Colonic mucosa (tissue), 4 donors: ENCODE data around the gene SP100. TPM values are rescaled to one million over a fixed set of nuclear protein-coding genes. Genes with fewer than 3 reads are reported as not detected.

ENCODE experiments used
- DNase-seq: peaks from one replicate; pipeline ENCODE4 v3.0.0-alpha.2; 2020
- H3K27ac ChIP-seq: fragments of 200-600 bp; one replicate; pipeline ENCODE4 v1.8.0; 2021
- H3K27me3 ChIP-seq: fragments of 200-600 bp; one replicate; pipeline ENCODE4 v1.8.0; 2021
- H3K36me3 ChIP-seq: fragments of 200-600 bp; one replicate; pipeline ENCODE4 v1.8.0; 2021
- H3K4me1 ChIP-seq: fragments of 200-600 bp; one replicate; pipeline ENCODE4 v1.8.0; 2021; ENCODE audit warnings: mild to moderate bottlenecking
- H3K4me3 ChIP-seq: fragments of 200-600 bp; one replicate; pipeline ENCODE4 v1.8.0; 2021
- H3K9ac ChIP-seq, 2 donors: one replicate each; pipeline ENCODE4 v1.7.0; 2013; ENCODE audit warnings: control low read depth in 2 of 2, low read depth in 2 of 2, low read length in 2 of 2
- H3K9me3 ChIP-seq: fragments of 200-600 bp; one replicate; pipeline ENCODE4 v1.8.0; 2021
- intact Hi-C: fragments of 100-400 bp; cut with DNase I; formaldehyde crosslinking; loops from one replicate; pipeline ENCODE4 v1.14.1; 2022
- total RNA-seq, 2 donors: library from RNA; stranded (reverse); fragmentation: NEBNext Ultra II Directional in 1 of 2; extraction: Animal tissue kit (Norgen Biotek cat#: 25700) in 1 of 2; gene quantifications; one replicate each; pipeline ENCODE4 v1.2.1, GENCODE V29; 2021
- TF ChIP-seq, protein P1 (sequence below): fragments of 200-600 bp; IDR thresholded peaks from one replicate; pipeline ENCODE4 v1.8.0; 2022; ENCODE audit warnings: antibody characterized with exemption, mild to moderate bottlenecking
- donor health status: healthy.
- donor health status: DM: no; HTN: no; CAD: no.
- donor health status: DM: no; HTN: no; CAD: no.

Gene SP100
- total RNA-seq, 2 donors from 2014 or later: 35.7 to 53.6 TPM

DNA sequence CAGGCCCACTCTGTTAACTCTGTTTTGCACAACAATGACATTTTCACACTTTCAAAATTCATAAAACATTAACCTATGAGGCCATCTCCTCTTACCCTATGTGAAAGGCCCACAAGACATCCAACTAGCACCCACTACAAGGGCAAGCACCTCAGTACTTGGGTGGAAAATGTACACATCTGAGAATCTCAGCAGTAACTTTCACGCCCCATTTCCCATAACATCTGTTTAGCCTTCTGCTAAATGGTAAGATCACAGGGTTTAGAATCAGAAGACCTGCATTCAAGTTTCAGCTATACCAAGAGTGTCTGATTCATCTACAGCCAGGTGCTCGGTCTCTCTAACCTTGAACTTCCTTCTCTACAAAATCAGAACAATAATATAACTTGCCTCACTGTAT, 89.2 kb downstream of the SP100 start:
- Histone ChIP-seq H3K36me3 (no peaks in the 10 kb centered on the region), H3K9me3 (no peaks in the 10 kb centered on the region), H3K4me3 (no peak overlapping the region), H3K4me1 (no peaks in the 10 kb centered on the region), H3K27ac (no peak overlapping the region), H3K9ac (no peak overlapping the region), H3K27me3 (no peaks in the 10 kb centered on the region)
- TF ChIP-seq, protein P1, sequence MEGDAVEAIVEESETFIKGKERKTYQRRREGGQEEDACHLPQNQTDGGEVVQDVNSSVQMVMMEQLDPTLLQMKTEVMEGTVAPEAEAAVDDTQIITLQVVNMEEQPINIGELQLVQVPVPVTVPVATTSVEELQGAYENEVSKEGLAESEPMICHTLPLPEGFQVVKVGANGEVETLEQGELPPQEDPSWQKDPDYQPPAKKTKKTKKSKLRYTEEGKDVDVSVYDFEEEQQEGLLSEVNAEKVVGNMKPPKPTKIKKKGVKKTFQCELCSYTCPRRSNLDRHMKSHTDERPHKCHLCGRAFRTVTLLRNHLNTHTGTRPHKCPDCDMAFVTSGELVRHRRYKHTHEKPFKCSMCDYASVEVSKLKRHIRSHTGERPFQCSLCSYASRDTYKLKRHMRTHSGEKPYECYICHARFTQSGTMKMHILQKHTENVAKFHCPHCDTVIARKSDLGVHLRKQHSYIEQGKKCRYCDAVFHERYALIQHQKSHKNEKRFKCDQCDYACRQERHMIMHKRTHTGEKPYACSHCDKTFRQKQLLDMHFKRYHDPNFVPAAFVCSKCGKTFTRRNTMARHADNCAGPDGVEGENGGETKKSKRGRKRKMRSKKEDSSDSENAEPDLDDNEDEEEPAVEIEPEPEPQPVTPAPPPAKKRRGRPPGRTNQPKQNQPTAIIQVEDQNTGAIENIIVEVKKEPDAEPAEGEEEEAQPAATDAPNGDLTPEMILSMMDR: no peak
- intact Hi-C loops: no loop called here
- DNase-seq: no peak

DNA sequence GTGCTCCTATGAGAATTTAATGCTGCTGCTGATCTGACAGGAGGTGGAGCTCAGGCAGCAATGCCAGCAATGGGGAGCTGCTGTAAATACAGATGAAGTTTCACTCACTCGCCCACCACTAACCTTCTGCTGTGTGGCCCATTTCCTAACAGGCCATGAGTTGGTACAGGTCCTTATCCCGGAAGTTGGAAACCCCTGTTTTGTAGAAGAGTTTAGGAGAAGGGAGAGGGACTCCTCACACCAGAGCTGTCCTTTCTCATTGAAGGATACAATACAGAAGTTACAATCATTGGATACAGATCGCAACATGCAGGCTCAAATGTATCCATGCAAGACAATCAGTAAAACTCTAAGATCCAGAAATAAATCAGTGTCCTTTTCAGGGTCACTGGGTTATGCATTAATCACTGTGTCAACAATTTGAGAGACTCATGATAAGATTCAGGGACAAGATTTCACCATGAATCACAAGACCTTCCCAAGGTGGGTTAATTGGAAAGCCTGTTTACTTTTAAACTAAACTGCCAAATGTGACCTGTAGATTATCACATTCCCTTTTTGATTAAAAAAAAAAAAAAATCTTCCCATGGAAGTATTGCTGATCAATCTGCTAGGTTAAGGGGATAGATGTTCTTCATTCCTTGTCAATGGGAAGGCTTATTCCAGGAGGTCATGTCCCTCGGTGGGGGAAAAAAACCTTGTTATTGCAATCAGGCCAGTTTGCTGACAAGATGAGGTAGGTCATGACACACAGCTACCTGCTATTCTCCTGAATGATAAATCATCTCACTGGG, 97.2 kb downstream of the SP100 start:
- H3K4me3 ChIP-seq: no peak overlapping the region
- DNase-seq: no peak
- no peak overlapping the region for H3K9ac ChIP-seq

DNA sequence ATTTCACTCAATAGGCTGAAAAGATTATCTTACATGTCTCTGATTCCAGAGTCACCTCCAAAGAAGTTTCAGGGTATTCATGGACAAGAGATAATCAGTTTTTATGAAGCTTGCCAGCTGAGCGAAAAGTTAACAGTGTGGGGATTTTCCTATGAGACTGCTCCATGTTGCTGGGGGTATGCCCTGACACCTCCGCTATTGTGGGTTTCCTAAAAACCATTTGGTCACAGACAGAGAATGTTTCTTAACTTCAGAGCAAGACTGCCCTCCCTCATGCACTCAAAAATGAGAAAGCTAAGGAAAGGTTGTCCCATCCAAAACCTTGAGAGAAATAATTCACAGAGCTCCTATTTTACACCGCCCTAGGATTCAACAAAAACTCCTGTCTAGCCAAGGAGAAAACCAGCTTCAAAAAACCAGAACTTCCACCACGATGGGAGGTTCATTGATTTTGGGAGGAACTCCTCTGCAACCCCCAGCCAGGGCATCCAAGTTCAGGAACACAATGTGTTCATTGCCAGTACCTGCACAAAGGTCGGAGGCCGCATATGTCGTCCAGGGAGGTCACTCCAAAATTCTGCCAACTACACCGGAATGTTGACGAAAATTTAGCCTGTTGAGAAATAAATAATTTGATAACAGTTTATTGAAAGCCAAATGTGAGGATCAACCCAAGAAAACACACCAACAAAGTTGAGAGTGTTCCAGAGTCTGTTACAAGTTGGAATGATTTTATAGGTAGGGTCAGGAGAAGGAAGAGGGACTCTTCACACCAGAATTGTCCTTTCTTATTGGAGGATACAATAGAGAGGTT, 104.3 kb downstream of the SP100 start:
- intact Hi-C loops: no loop called here
- TF ChIP-seq, protein P1: no peak

More for the DNA sequence above, 97.2 kb downstream of the SP100 start:
- H3K9me3 ChIP-seq: no peaks in the 10 kb centered on the region
- TF ChIP-seq, protein P1: no peak
- intact Hi-C loops: no loop called here
- no peaks in the 10 kb centered on the region for H3K4me1 ChIP-seq
- no peaks in the 10 kb centered on the region for H3K36me3 ChIP-seq
- H3K27me3 ChIP-seq: no peaks in the 10 kb centered on the region
- no peak overlapping the region for H3K27ac ChIP-seq

GRCh38 chr2:230520875-230521155, 104.8 kb downstream of the SP100 start:
- intact Hi-C loops: no loop called here
- no peak for DNase-seq
- Histone ChIP-seq H3K9me3 (no peaks in the 10 kb centered on the region), H3K27ac (no peak overlapping the region), H3K27me3 (no peaks in the 10 kb centered on the region), H3K9ac (no peak overlapping the region), H3K36me3 (no peaks in the 10 kb centered on the region), H3K4me3 (no peak overlapping the region), H3K4me1 (no peaks in the 10 kb centered on the region)
- TF ChIP-seq, protein P1: no peak

More for the DNA sequence above, 104.3 kb downstream of the SP100 start:
- Histone ChIP-seq H3K4me1 (no peaks in the 10 kb centered on the region), H3K9me3 (no peaks in the 10 kb centered on the region), H3K9ac (no peak overlapping the region), H3K4me3 (no peak overlapping the region), H3K27me3 (no peaks in the 10 kb centered on the region), H3K36me3 (no peaks in the 10 kb centered on the region), H3K27ac (no peak overlapping the region)
- no peak for DNase-seq

DNA sequence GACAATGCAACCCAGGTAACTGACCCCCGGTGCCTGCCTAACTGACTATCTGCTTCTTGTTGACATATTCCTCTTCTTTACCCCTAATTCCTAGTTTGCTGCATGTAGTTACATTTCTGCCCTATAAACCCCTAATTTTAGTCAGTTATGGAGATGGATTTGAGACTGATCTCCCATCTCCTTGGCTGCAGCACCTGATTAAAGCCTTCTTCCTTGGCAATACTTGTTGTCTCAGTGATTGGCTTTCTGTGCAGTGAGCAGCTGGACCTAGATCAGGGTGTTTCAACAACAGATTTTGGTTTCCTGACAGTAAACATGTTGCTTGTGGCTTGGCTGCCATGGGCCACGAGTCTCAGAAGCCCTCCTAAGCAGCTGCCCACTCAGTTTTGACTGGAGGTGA, 105.4 kb downstream of the SP100 start:
- Histone ChIP-seq H3K36me3 (no peaks in the 10 kb centered on the region), H3K27ac (no peak overlapping the region), H3K9ac (no peak overlapping the region), H3K27me3 (no peaks in the 10 kb centered on the region), H3K4me1 (no peaks in the 10 kb centered on the region), H3K9me3 (no peaks in the 10 kb centered on the region), H3K4me3 (no peak overlapping the region)
- DNase-seq: no peak
- intact Hi-C loops: no loop called here
- TF ChIP-seq, protein P1: no peak
